Lung (tissue), 12 donors: ENCODE measurements around the gene BBLN. TPM values are rescaled to one million over a fixed set of nuclear protein-coding genes. Genes with fewer than 3 reads are reported as not detected.

Experiments used
- ATAC-seq: fragments of 200-7000 bp; cut with Tn5 transposase; one replicate; pipeline ENCODE4 v1.9.1; 2020; ENCODE audit warnings: moderate number of reproducible peaks; ENCODE audit not compliant: insufficient read depth, low FRiP score
- DNase-seq, 3 donors: peaks; one replicate each; pipeline ENCODE4 v3.0.0-alpha.2; 2013 to 2017
- H3K27ac ChIP-seq, 2 donors: one replicate each; pipeline ENCODE4 v1.5.1; 2013; ENCODE audit warnings: mild to moderate bottlenecking in 2 of 2, moderate library complexity in 2 of 2, control low read depth in 1 of 2, inconsistent platforms in 1 of 2, low read depth in 1 of 2, low read length in 1 of 2
- H3K27me3 ChIP-seq, 3 donors: one replicate each; pipeline ENCODE4 v1.5.1; 2013; ENCODE audit warnings: low read length in 2 of 3; ENCODE audit not compliant: control insufficient read depth in 3 of 3, insufficient read depth in 3 of 3
- H3K36me3 ChIP-seq, 4 donors: one replicate each; pipeline ENCODE4 v1.5.1; 2013; ENCODE audit warnings: low read length in 4 of 4, mild to moderate bottlenecking in 1 of 4, moderate library complexity in 1 of 4; ENCODE audit not compliant: control insufficient read depth in 4 of 4, insufficient read depth in 4 of 4
- H3K4me1 ChIP-seq, 5 donors: one replicate each; pipeline ENCODE4 v1.5.1; 2013; ENCODE audit warnings: low read length in 5 of 5, mild to moderate bottlenecking in 2 of 5, moderate library complexity in 1 of 5; ENCODE audit not compliant: control insufficient read depth in 5 of 5, insufficient read depth in 5 of 5
- H3K4me3 ChIP-seq: one replicate; pipeline ENCODE4 v1.5.1; 2013; ENCODE audit warnings: mild to moderate bottlenecking, control low read depth, moderate library complexity
- H3K9ac ChIP-seq, 2 donors: one replicate each; pipeline ENCODE4 v1.5.1; 2013; ENCODE audit warnings: low read length in 2 of 2, control low read depth in 1 of 2; ENCODE audit not compliant: insufficient read depth in 1 of 2
- H3K9me3 ChIP-seq, 4 donors: one replicate each; pipeline ENCODE4 v1.5.1; 2013; ENCODE audit warnings: low read length in 3 of 4, mild to moderate bottlenecking in 1 of 4, moderate library complexity in 1 of 4; ENCODE audit not compliant: control insufficient read depth in 4 of 4, insufficient read depth in 3 of 4
- WGBS, 2 donors: extraction: QIAGEN DNeasy Blood & Tissue Kit; methylation state at CpG; one replicate each; pipeline ENCODE4 v1.1.7; 2013; 5-methylcytosine and 5-hydroxymethylcytosine counted together
- polyA plus RNA-seq, 2 donors: library from polyadenylated mRNA; stranded (reverse); fragments of 200-250 nt; gene quantifications; one replicate each; pipeline ENCODE4 v1.2.1, GENCODE V29; 2013
- total RNA-seq, 2 donors: library from RNA; depleted of rRNA in 1 of 2; stranded (reverse); fragments of >200 nt in 1 of 2; gene quantifications; one replicate each; pipeline ENCODE4 v1.2.1, GENCODE V29; 2014 to 2021
- TF ChIP-seq, protein P1 (sequence below): IDR thresholded peaks from 2 replicates; pipeline ENCODE4 v1.5.1; 2012; ENCODE audit warnings: mild to moderate bottlenecking; ENCODE audit errors: control extremely low read depth, extremely low read depth
- donor health status: control.
- donor health status: control.
- donor health status: Bipolar disorder and iron deficiency.
- donor health status: healthy.
- donor health status: DM: yes; HTN: yes; CAD: no.

The BBLN gene
- total and polyA plus RNA-seq, 4 donors = 19.2 to 138 (median 61.6) TPM

DNA sequence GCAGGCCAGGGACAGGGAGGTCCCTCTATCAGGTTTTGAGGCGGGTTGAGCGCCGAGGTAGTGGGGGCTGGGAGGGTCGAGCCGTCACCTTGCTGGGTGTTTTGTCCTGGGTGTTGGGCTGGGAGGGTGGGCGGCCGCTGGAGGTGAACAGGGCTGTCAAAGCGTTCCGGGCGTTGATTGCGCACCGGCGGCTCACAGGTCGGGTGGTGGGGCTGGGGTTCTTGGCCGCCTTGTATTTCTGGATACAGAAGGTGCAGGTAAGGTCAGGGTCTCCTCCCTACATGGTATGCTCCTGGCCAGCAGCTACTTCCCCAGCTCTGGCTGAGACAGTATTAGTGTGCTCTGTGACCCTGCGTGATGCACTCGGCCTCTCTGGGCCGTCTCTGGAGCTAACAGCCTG, 6.1 kb downstream of the BBLN start:
- Histone ChIP-seq H3K9ac (no peak overlapping the region), H3K36me3 (peaks cover 22 to 65% (median 37%) of the 10 kb centered on the region in 4 donors), H3K4me3 (no peak overlapping the region), H3K4me1 (peaks cover 0 to 2% (median 0%) of the 10 kb centered on the region in 5 donors), H3K27ac (no peak overlapping the region), H3K9me3 (no peaks in the 10 kb centered on the region), H3K27me3 (no peaks in the 10 kb centered on the region)
- WGBS, 2 donors = 96% methylated on average over 18 of the region's 18 CpGs
- DNase-seq (no peak), ATAC-seq (no peak)
- TF ChIP-seq, protein P1, sequence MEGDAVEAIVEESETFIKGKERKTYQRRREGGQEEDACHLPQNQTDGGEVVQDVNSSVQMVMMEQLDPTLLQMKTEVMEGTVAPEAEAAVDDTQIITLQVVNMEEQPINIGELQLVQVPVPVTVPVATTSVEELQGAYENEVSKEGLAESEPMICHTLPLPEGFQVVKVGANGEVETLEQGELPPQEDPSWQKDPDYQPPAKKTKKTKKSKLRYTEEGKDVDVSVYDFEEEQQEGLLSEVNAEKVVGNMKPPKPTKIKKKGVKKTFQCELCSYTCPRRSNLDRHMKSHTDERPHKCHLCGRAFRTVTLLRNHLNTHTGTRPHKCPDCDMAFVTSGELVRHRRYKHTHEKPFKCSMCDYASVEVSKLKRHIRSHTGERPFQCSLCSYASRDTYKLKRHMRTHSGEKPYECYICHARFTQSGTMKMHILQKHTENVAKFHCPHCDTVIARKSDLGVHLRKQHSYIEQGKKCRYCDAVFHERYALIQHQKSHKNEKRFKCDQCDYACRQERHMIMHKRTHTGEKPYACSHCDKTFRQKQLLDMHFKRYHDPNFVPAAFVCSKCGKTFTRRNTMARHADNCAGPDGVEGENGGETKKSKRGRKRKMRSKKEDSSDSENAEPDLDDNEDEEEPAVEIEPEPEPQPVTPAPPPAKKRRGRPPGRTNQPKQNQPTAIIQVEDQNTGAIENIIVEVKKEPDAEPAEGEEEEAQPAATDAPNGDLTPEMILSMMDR = no peak

DNA sequence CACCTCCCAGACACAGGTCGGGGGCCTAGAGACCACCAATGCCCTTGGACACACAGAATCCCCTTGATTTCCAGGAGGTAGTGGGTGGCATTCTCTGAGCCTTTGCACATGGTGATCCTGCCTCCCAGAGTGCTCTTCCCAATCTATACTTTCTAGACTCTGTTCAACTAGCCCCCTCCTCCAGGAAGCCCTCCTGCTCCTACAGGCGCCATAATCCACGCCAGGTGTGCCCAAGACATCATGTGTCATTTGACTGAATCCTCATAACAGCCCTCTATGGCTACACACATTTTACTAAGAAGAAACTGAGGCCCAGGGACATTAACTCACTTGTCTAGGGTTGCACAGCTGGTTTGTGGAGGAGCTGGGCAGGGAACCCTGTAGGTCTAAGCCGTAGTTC, 7.1 kb downstream of the BBLN start:
- no peak overlapping the region for H3K9ac ChIP-seq
- no peaks in the 10 kb centered on the region for H3K9me3 ChIP-seq
- TF ChIP-seq, protein P1 = no peak
- H3K36me3 ChIP-seq = peaks cover 22 to 61% (median 38%) of the 10 kb centered on the region in 4 donors
- 97% methylated on average over 4 of the region's 4 CpGs for WGBS, 2 donors
- DNase-seq = no peak
- no peak for ATAC-seq
- no peaks in the 10 kb centered on the region for H3K27me3 ChIP-seq
- H3K27ac ChIP-seq = no peak overlapping the region
- H3K4me1 ChIP-seq = no peaks in the 10 kb centered on the region
- H3K4me3 ChIP-seq = no peak overlapping the region

DNA sequence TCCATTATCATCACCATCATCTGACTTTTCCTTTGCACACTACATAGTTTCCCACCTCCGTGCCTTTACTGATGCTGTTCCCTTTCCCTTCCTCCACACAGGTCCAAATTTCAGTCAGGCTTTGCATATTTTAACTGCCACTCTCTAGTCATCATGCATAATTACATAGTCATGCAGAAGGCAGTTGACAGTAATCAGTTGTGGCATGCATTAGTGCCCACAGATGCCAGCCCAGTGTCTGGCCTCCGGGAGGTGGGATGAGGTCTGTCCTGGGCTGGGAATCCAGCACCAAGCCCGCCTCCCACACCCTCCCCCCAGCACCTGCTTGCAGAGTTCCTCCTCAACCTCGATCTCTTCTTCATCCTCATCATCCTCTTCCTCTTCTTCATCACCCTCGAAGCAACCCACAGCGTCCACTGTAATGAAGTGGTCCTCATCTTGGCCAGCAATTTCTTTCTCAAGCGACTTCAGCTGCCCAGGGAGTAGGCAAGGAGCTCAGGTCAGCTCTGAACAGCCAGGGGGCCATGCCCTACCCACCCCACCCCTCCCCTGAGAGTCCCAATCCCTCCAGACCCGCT, 8.8 kb downstream of the BBLN start:
- H3K36me3 ChIP-seq = peaks cover 22 to 49% (median 32%) of the 10 kb centered on the region in 4 donors
- WGBS, 2 donors = 90 to 95% methylated on average over 8 of the region's 8 CpGs
- H3K4me1 ChIP-seq = no peaks in the 10 kb centered on the region

More for the DNA sequence above, 8.8 kb downstream of the BBLN start:
- TF ChIP-seq, protein P1 = no peak
- no peak for DNase-seq
- H3K9ac ChIP-seq = no peak overlapping the region
- no peaks in the 10 kb centered on the region for H3K27me3 ChIP-seq
- no peak overlapping the region for H3K4me3 ChIP-seq
- H3K9me3 ChIP-seq = no peaks in the 10 kb centered on the region
- H3K27ac ChIP-seq = no peak overlapping the region
- no peak for ATAC-seq
